NCI-H1092 (cell line): ENCODE results near the gene ZC3H4.
"Not testable (repeated sequence)": the region's sequence is repeated elsewhere in the genome, so short reads cannot be mapped to it uniquely, and the experiment has no call there.

Experiments used
- DNase-seq: peaks from one replicate; lab custom pipeline; 2025; lab: John Stamatoyannopoulos, UW

ZC3H4 gene

DNA sequence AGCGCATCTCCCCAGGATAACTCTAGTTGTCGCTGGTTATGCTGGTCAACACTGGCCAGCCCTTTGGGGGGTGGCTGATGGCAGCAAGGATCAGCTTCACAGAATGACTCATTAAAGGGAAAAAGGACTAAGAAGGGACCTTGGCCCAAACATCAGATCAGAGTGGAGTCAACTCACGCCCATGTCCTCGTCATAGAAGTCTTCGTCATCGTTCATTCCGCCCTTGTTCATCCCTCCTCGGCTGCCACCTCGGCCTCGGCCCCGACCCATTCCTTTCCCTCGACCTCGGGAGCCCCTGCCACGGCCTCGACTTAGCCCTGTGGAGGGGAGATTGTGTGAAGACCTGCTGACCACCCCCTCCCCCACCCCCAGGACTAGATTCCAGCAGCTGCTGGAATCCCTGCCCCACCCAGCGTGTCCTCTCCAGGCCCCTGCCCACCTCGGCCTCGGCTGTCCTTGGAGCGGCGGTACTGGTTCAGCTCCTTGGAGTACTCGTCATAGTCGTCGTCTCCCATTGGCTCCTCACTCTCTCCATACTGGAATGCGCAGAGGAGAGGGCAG is 28.6 kb downstream of the ZC3H4 start:
- DNase-seq, result no peak

DNA sequence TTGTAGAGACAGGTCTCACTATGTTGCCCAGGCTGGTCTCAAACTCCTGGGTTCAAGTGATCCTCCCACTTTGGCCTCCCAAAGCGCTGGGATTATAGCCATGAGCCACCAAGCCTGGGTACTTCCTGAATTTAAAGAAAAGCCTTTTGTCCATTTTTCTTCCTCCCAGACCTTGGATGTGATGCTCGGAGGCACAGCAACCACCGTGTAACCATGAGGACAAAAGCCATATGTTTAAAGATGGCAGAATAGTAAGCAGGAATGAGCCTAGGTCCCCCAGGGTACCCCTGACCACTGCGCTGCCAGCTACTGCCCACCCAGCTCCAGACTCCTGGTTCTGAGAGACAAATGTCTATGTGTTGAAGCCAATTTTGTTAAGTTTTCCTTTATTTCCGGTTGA is 31.1 kb downstream of the ZC3H4 start:
- no peak for DNase-seq

- DNase-seq, result no peak
Measured at GRCh38 chr19:47081095-47081494, 32.5 kb downstream of the ZC3H4 start.

DNA sequence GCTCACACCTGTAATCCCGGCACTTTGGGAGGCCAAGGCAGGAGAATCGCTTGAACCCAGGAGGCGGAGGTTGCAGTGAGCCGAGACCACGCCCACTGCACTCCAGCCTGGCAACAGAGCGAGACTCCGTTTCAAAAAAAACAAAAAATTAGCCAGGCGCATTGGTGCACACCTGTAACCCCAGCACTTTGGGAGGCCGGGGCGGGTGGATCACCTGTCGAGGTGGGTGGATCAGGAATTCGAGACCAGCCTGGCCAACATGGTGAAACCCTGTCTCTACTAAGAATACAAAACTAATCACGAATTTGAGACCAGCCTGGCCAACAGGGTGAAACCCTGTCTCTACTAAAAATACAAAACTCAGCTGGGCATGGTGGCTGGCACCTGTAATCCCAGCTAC is 35.2 kb downstream of the ZC3H4 start:
- not testable (repeated sequence) for DNase-seq

DNA sequence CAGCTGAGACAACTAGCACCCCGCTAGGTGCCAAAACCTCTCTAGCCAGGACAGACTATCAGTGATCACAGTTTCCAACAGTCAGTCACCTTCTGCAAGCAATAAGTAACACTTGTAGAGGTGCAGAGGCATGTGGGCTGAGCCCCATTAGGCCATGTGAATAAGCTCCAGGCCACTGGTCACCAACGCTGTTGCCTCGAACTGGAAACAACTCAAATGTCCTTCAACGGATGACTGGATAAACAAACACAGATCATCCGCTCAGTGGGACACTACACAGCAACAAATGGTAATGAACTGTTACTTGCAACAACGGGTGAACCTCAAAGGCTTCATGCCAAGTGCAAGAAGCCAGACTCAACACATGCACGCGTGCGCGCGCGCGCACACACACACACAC is 37.6 kb downstream of the ZC3H4 start:
- no peak for DNase-seq

GRCh38 chr19:47075179-47075810 is 38.3 kb downstream of the ZC3H4 start:
- no peak for DNase-seq

- no peak for DNase-seq
Measured at GRCh38 chr19:47074621-47075020, 39.0 kb downstream of the ZC3H4 start.

DNA sequence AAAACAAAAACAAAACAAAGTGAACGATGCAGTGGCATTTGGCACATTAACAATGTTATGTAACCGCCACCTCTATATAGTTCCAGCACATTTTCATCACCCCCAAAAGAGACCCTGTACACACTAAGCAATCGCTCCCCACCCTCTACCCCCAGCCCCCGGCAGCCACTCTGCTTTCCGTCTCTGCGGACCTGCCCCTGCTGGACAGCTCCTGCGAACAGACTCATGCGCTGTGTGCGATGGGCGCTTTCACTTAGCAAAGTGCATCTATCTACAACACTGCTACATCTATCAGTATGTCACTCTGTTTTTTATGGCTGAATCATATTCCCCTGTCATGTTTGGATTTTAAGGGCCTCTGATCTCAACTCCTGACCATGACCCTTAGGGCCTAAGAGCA is 40.0 kb downstream of the ZC3H4 start:
- no peak for DNase-seq

GRCh38 chr19:47072323-47072722 is 41.3 kb downstream of the ZC3H4 start:
- DNase-seq, result no peak

DNA sequence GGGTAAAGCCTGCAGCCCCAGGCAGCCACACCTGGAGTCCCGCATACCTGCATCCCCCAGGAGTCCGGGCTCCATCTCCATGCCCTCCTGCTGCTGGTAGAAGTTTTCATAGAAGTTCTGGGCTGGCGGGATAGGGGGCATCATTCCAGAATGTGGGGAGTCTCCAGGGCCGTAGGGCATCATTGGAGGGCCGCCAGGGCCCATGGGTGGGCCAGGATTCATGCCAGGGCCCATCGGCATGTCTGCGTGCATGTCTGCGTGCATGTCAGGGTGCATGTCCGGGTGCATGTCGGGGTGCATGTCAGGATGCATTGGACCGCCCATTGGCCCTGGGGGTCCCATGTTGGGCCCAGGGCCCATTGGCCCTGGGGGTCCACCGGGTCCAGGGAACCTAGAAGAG is 41.8 kb downstream of the ZC3H4 start:
- DNase-seq, result no peak

GRCh38 chr19:47070756-47071155 is 42.8 kb downstream of the ZC3H4 start:
- no peak for DNase-seq

DNA sequence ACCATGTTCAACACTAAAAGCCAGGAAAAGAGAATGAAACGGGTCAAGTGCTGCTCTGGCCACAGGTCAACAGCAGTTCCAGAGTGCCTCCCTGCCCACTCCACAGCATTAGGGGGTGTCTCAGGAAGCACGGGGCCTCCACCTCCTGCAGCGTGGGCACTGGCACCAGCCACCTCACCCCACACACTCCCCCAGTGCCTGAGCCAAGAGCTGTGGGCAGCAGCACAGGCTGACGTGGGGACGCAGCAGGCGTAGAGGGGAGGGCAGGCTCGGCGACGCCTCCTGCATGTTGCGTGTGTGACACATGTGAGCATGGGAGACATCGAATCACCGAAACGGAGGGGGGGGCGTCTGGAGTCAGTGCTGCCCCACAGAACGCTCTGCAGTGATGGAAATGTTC is 43.8 kb downstream of the ZC3H4 start:
- no peak for DNase-seq

GRCh38 chr19:47068876-47069406 is 44.6 kb downstream of the ZC3H4 start:
- no peak for DNase-seq

- no peak for DNase-seq
Measured at GRCh38 chr19:47068246-47068645, 45.3 kb downstream of the ZC3H4 start.

GRCh38 chr19:47067215-47067847 is 46.2 kb downstream of the ZC3H4 start:
- DNase-seq, result no peak

GRCh38 chr19:47066376-47067214 is 47.0 kb downstream of the ZC3H4 start:
- DNase-seq, result no peak

- DNase-seq, result no peak
Measured at GRCh38 chr19:47065242-47065641, 48.3 kb downstream of the ZC3H4 start.

DNA sequence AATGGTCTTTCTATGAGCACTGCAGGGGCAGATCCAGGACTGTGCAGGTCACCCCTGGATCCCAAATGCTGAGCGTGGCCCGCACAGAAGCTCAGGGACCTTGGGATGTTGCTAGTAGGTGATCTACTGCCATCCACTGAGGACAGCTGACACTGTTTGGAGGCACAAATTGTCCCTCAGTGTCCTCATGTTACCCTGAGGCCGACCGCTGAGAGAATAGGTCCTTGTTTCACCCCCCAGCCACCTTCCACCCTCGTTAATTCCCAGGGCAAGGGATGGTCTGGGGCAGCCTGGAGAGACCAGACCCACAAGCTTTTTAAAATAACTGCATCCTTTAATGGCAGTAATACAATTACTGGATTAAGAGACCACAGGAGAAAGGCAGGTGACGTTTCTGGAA is 49.7 kb downstream of the ZC3H4 start:
- DNase-seq, result no peak

GRCh38 chr19:47058621-47059022 is 55.0 kb downstream of the ZC3H4 start:
- no peak for DNase-seq

DNA sequence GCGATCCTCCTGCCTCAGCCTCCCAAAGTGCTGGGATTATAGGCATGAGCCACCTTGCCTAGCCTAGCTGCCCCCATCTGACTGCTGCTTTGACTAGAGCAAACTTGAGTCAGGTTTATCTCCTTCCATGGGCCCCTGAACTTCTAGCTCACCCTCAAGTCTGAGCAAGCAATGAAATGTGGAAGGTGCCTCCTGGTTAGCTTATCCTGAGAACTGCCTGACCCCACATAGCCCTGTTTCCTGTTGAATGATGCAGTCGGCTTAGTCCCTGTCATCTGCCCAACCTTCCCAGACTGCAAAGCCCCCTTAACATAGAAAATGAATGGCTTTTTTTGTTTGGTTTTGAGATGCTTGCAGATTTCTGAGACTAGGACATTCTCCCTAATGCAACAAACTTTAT is 56.2 kb downstream of the ZC3H4 start:
- DNase-seq, result no peak

- DNase-seq, result no peak
Measured at GRCh38 chr19:47056411-47056810, 57.2 kb downstream of the ZC3H4 start.

DNA sequence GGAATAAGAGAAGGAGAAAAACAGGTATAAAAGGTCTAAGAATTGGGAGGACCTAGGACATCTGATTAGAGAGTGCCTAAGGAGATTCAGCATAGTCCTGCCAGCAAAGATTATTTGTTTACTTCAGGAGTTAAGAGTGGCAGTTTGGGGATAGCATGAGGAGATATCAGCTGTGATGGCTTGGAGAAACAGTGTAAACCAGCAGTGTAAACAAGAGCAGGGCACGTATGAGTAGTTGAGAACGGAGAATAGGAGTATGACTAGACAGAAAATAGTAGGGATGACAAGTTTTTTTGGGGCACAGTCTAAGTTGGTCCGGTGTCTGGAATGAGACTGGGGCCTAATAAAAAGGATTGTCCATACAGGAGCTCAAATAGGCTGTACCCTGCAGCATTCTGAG is 63.0 kb downstream of the ZC3H4 start:
- not testable (repeated sequence) for DNase-seq

DNA sequence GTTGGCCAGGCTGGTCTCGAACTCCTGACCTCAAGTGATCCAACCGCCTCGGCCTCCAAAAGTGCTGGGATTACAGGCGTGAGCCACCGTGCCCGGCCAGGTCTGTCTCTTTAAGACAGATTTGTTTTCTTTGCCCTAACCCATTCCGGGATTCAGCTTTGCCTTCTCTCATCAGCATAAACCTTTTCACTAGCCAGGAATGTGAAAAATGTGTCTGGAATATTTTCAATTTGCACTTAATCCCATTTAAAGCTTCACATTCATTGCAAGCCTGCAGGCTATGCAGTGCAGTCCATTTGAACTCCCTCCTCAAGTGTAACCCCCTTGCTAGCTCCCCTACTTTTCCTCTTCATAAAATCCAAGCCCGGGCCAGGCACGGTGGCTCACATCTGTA is 64.3 kb downstream of the ZC3H4 start:
- DNase-seq, result no peak
